A549 treated with CpdA at 1 μM for 4 hours (cell line): Measurements from ENCODE around the gene RPS17. TPM values are rescaled to one million over a fixed set of nuclear protein-coding genes. Genes with fewer than 3 reads are reported as not detected.

Experiments
- total RNA-seq: library from RNA; stranded (reverse); fragments of 200-300 nt; extraction: Qiagen RNA extraction; gene quantifications from 5 replicates; pipeline ENCODE4 v1.2.3, GENCODE V29; 2022; ENCODE audit warnings: low read depth

Gene RPS17
- total RNA-seq: 3,902 to 4,189 TPM (median 4,043 TPM) in 5 replicates

DNA sequence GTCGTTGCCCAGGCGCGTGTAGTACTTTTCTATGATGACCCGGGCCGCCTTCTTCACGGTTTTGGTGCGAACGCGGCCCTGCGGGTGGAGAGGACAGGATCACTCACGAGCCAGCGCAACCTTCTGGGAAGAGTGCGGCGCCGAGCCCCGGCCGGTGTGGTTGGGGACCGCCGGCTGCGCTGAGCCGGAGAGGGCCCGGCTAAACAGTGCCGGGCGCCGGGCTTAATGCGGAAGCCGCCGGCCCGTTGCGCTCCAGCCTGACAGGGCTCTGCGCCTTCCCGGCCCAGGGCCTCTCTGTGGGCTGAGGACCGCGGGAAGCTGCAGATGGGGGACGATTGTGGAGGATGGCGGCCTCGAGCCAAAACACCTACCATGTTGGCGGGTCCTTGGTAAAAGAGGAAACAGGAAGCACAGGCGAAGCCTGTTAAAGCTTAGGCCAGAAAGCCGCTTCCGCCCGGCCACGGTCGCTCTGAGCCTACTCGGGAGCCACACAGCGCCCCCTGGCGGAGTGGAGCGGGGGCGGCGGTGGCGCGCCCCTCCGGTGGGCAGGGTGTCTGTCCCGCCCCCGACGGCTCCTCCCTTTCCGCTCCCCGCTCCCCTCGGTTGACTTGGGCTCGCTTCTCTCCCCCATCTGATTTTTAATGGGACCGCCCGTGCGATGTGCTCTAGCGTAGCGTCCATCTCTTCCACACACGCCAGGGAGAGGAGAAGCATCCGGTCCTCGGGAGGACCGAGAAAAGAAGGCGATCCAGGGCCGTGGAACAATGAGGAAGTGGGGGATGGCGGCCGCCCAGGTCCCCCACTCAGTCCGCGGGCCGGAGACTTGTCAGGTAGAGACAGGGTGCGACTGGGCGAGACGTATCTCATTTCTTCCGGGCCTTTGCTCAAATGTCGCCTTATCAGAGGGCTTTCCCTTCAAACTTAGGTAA is at the start of gene RPS17:
RPS17 (minus strand) TSS at position 403 of the 929 bp plus-strand sequence; CDS start at position 374, 29 bp downstream.

Other genes starting within 250 kb of the RPS17 start
- 0.35 to 0.68 TPM (median 0.40 TPM) in 5 replicates for gene GOLGA6L10, start 191.0 kb downstream of the RPS17 start, total RNA-seq
- gene GOLGA6L9, start 110.6 kb downstream of the RPS17 start, total RNA-seq: 2.7 to 3.4 TPM (median 3.0 TPM) in 5 replicates
- gene CPEB1, start 106.9 kb upstream of the RPS17 start, total RNA-seq: 2.8 to 4.0 TPM (median 3.8 TPM) in 5 replicates
- gene AP3B2, start 169.4 kb upstream of the RPS17 start, total RNA-seq: 0.31 to 0.90 TPM (median 0.42 TPM) in 5 replicates